HEK293 (cell line): ENCODE results near the gene RETREG2.
A peak's percentile ranks its signal among the peaks of the same experiment; 100 is the strongest.

Experiments
- CTCF ChIA-PET: fragments of 350-600 bp; formaldehyde crosslinking; extraction: SDS; loops from one replicate; lab custom pipeline; 2021; ENCODE audit warnings: antibody characterized with exemption; lab: Yijun Ruan, JAX
- POLR2A ChIA-PET: fragments of 300-600 bp; formaldehyde crosslinking; extraction: SDS; loops from one replicate; lab custom pipeline; 2020; ENCODE audit warnings: antibody characterized with exemption, inconsistent platforms; lab: Yijun Ruan, JAX
- H3K27ac ChIP-seq: fragments of 200-500 bp; sonication (Bioruptor generic); 2 replicates; pipeline ENCODE4 v1.5.1; 2014; ENCODE audit warnings: low read depth, low read length, control low read depth, inconsistent platforms; ENCODE audit errors: extremely low read depth
- H3K36me3 ChIP-seq, 2 experiments: fragments of 200-500 bp in 1 of 2; sonication (Bioruptor generic) in 1 of 2; 1 replicate in 1 of 2; 2 replicates in 1 of 2; pipeline ENCODE4 v1.5.1; 2014 to 2017; ENCODE audit warnings: inconsistent platforms in 2 of 2, low read length in 2 of 2; ENCODE audit not compliant: control insufficient read depth in 2 of 2, insufficient read depth in 1 of 2
- H3K4me1 ChIP-seq: fragments of 200-500 bp; sonication (Bioruptor generic); 2 replicates; pipeline ENCODE4 v1.5.1; 2014; ENCODE audit warnings: mild to moderate bottlenecking, low read length, inconsistent platforms; ENCODE audit not compliant: control insufficient read depth, insufficient read depth
- H3K4me3 ChIP-seq: 2 replicates; pipeline ENCODE4 v1.5.1; 2011; ENCODE audit warnings: low read depth, mild to moderate bottlenecking, control low read depth, low read length, moderate library complexity
- H3K9me3 ChIP-seq: fragments of 200-500 bp; sonication (Bioruptor generic); 2 replicates; pipeline ENCODE4 v1.5.1; 2014; ENCODE audit warnings: low read depth, low read length, inconsistent platforms; ENCODE audit not compliant: control insufficient read depth, insufficient read depth
- ZBTB48 ChIP-seq: fragments of 450-650 bp; formaldehyde crosslinking; IDR thresholded peaks from 2 replicates; pipeline ENCODE4 v1.5.1; 2016; ENCODE audit warnings: missing biosample characterization, missing genetic modification characterization
- ZFP69B ChIP-seq: fragments of 450-650 bp; formaldehyde crosslinking; IDR thresholded peaks from 2 replicates; pipeline ENCODE4 v1.5.1; 2016; ENCODE audit warnings: missing biosample characterization, missing genetic modification characterization
- ZNF174 ChIP-seq: fragments of 450-650 bp; formaldehyde crosslinking; IDR thresholded peaks from 2 replicates; pipeline ENCODE4 v1.5.0; 2017; ENCODE audit warnings: missing biosample characterization, mild to moderate bottlenecking, missing genetic modification characterization
- ZNF175 ChIP-seq: fragments of 450-650 bp; formaldehyde crosslinking; IDR thresholded peaks from 2 replicates; pipeline ENCODE4 v1.5.1; 2016; ENCODE audit warnings: missing biosample characterization, missing genetic modification characterization
- ZNF221 ChIP-seq: fragments of 450-650 bp; formaldehyde crosslinking; IDR thresholded peaks from 2 replicates; pipeline ENCODE4 v1.5.1; 2017; ENCODE audit warnings: missing biosample characterization, missing genetic modification characterization, borderline replicate concordance
- ZNF501 ChIP-seq: fragments of 450-650 bp; formaldehyde crosslinking; IDR thresholded peaks from 2 replicates; pipeline ENCODE4 v1.5.1; 2016; ENCODE audit warnings: missing biosample characterization, missing genetic modification characterization
- ZNF544 ChIP-seq: fragments of 450-650 bp; formaldehyde crosslinking; IDR thresholded peaks from 2 replicates; pipeline ENCODE4 v1.5.0; 2017; ENCODE audit warnings: missing biosample characterization, missing genetic modification characterization
- ZNF585B ChIP-seq: fragments of 450-650 bp; formaldehyde crosslinking; IDR thresholded peaks from 2 replicates; pipeline ENCODE4 v1.5.1; 2016; ENCODE audit warnings: missing biosample characterization, missing genetic modification characterization
- ZNF660 ChIP-seq: fragments of 450-650 bp; IDR thresholded peaks from 2 replicates; pipeline ENCODE4 v1.5.1; 2018; ENCODE audit warnings: missing biosample characterization, mild to moderate bottlenecking, missing genetic modification characterization
- ZNF791 ChIP-seq: fragments of 450-650 bp; formaldehyde crosslinking; IDR thresholded peaks from 2 replicates; pipeline ENCODE4 v1.5.1; 2016; ENCODE audit warnings: missing biosample characterization, missing genetic modification characterization
- ZSCAN16 ChIP-seq: fragments of 450-650 bp; formaldehyde crosslinking; IDR thresholded peaks from 2 replicates; pipeline ENCODE4 v1.5.1; 2016; ENCODE audit warnings: missing biosample characterization, missing genetic modification characterization
- TF ChIP-seq, protein P1 (sequence below): fragments of 450-650 bp; formaldehyde crosslinking; IDR thresholded peaks from 2 replicates; pipeline ENCODE4 v1.5.1; 2016; ENCODE audit warnings: missing biosample characterization, missing genetic modification characterization
- TF ChIP-seq, protein P2 (sequence below): fragments of 450-650 bp; formaldehyde crosslinking; IDR thresholded peaks from 2 replicates; pipeline ENCODE4 v1.5.1; 2016; ENCODE audit warnings: missing biosample characterization, missing genetic modification characterization
- TF ChIP-seq, protein P3 (sequence below): fragments of 450-650 bp; formaldehyde crosslinking; IDR thresholded peaks from 2 replicates; pipeline ENCODE4 v1.5.1; 2016; ENCODE audit warnings: missing biosample characterization, missing genetic modification characterization
- TF ChIP-seq, protein P4 (sequence below): fragments of 450-650 bp; formaldehyde crosslinking; IDR thresholded peaks from 2 replicates; pipeline ENCODE4 v1.5.1; 2017; ENCODE audit warnings: missing biosample characterization, mild to moderate bottlenecking, missing genetic modification characterization, moderate library complexity

The RETREG2 gene

DNA sequence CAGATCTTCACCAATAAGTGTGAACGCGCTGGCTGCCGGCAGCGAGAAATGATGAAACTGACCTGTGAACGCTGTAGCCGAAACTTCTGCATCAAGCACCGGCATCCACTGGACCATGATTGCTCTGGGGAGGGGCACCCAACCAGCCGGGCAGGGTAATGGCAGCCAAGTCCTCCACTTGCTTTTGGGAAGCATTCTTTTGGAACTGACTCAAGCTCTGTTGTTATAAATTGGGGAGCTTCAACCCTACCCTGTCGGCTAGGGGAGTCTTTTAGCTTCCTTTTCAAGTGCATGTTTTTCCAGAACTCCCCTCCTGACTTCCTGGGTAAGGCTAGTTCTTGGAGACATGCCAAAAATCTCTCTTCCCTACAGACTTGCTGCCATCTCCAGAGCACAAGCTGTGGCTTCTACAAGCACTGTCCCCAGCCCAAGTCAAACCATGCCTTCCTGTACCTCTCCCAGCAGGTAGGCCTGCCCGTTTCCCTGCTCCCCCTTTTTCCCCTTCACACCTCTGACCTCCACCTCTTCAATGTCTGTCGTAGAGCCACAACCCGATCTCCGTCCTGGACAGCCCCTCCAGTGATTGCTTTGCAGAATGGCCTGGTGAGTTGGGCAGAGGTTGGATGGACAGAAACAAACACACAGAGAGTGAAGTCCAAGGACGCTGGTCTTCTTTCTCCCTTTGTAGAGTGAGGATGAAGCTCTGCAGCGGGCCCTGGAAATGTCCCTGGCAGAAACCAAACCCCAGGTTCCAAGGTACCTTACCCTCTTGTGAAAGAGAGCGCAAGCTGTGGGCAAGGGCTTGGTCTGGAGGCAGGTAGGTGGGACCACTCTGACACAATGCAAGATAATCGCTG, 30.0 kb downstream of the RETREG2 start:
- Histone ChIP-seq H3K9me3 (no peaks in the 10 kb centered on the region), H3K4me3 (no peak overlapping the region), H3K4me1 (peaks cover 8% of the 10 kb centered on the region), H3K27ac (no peak overlapping the region), H3K36me3 (peaks cover 12 to 54% of the 10 kb centered on the region in 2 experiments; a peak in 2 of 3 replicates)
- ChIA-PET CTCF (interaction anchor here (0.7 to 3.2 kb wide), 4 partner anchors 35 to 499 kb away, joined by 3 to 8 read pairs (median 4); no protein-coding TSS in a partner anchor), POLR2A (interaction anchor here (1.4 to 2.6 kb wide), 5 partner anchors 10 to 71 kb away, joined by 8 to 27 read pairs (median 11); partner anchors contain the start of genes ABCB6, ANKZF1, ATG9A and CNPPD1)
- TF ChIP-seq ZNF660, result no peak
- TF ChIP-seq, protein P1, sequence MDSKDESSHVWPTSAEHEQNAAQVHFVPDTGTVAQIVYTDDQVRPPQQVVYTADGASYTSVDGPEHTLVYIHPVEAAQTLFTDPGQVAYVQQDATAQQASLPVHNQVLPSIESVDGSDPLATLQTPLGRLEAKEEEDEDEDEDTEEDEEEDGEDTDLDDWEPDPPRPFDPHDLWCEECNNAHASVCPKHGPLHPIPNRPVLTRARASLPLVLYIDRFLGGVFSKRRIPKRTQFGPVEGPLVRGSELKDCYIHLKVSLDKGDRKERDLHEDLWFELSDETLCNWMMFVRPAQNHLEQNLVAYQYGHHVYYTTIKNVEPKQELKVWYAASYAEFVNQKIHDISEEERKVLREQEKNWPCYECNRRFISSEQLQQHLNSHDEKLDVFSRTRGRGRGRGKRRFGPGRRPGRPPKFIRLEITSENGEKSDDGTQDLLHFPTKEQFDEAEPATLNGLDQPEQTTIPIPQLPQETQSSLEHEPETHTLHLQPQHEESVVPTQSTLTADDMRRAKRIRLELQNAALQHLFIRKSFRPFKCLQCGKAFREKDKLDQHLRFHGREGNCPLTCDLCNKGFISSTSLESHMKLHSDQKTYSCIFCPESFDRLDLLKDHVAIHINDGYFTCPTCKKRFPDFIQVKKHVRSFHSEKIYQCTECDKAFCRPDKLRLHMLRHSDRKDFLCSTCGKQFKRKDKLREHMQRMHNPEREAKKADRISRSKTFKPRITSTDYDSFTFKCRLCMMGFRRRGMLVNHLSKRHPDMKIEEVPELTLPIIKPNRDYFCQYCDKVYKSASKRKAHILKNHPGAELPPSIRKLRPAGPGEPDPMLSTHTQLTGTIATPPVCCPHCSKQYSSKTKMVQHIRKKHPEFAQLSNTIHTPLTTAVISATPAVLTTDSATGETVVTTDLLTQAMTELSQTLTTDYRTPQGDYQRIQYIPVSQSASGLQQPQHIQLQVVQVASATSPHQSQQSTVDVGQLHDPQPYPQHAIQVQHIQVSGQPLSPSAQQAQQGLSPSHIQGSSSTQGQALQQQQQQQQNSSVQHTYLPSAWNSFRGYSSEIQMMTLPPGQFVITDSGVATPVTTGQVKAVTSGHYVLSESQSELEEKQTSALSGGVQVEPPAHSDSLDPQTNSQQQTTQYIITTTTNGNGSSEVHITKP (tag by site-specific recombination), result peak; percentile 97
- TF ChIP-seq ZSCAN16, result no peak
- TF ChIP-seq ZBTB48 (tag by site-specific recombination), result no peak

DNA sequence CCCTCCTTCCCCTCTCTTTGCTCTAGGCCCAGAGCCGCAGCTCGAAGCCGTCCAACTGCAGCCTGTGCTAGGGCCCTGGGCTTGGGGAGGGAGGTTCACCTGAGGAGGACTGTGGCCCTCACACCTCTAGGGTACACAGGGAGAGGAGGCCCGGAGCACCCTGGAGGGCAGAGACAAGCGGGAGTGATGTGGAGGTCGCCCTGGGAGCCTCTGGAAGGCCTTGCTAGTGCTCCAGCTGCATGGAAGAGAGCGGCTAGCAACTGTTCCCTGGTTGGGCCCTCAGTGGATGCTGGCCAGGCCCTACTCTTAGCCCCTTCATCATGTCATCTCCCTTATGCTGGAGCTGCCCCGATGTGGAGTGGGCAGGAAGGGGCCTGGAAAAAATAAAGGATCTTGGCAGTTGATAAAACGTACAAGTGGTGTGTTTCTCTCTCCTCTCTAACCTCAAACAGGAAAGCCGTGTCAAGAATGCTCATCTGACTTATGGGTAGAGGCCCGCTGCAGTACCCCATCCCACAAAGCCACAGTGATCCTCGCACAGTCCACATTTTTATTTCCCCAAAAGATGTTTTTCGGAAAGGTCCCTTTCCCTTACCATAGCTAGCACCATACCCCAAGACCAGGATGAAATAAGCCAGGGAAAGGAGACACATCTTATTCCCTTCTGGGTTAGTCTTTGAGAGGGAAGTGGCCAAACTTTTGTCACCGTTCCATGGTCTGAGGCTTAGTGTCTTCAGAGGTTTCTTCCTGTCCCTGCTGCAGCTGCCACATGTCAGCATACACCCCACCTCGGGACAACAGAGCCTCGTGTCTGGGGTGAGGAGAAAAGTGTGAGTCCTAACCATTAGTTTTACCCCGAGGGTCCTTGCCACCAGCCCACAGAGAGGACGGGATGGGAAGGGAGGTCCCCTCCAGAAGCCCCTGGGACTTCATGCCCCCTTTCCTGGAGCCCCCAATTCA, 31.4 kb downstream of the RETREG2 start:
- ChIA-PET POLR2A (interaction anchor here (2.0 kb wide), 1 partner anchor 9 kb away, joined by 11 read pairs; the partner anchor contains the start of gene ABCB6), CTCF (interaction anchor here (0.6 to 3.2 kb wide), 3 partner anchors 38 to 68 kb away, joined by 4 to 8 read pairs (median 5); partner anchors contain the start of gene NHEJ1)
- TF ChIP-seq ZNF175 (tag by site-specific recombination), result no peak
- TF ChIP-seq ZNF791 (tag by site-specific recombination), result no peak
- TF ChIP-seq ZNF221, result no peak
- TF ChIP-seq ZFP69B (tag by site-specific recombination), result no peak
- no peak for TF ChIP-seq ZNF544 (tag by site-specific recombination)
- Histone ChIP-seq H3K9me3 (no peaks in the 10 kb centered on the region), H3K4me1 (peaks cover 8% of the 10 kb centered on the region), H3K4me3 (no peak overlapping the region), H3K27ac (no peak overlapping the region), H3K36me3 (peaks cover 12 to 68% of the 10 kb centered on the region in 2 experiments; a peak in 2 of 3 replicates)

DNA sequence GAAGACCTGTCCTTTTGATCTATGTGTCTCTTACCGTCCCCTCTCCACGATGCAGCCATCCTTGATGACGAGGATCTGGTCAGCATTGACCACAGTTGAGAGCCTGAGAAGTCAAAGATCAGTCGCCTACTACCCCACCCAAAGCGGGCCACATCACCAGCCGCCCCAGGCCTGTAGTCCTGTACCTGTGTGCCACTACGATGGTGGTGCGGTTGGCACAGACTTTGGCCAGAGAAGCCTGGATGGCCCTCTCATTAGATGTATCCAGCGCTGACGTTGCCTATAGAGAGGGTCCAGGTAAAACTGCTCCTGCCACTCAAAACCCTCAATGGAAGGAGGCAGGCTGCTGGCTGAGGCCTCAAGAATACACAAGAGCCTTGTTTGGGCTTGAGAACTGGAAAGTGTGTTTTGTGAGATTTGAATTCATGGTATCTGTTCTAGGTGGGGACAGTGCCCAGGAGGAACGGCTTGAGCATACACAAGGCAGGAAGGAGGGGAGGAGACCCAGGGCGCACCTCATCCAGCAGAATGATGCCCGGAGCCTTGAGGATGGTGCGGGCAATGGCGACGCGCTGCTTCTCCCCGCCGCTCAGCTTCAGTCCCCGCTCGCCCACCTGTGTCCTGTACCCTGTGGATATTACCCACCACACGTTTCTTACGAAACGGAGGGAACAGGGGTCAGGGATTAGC, 32.3 kb downstream of the RETREG2 start:
- CTCF ChIA-PET, result interaction anchor here (3.2 kb wide), 1 partner anchor 39 kb away, joined by 8 read pairs; no protein-coding TSS in a partner anchor
- POLR2A ChIA-PET, result no interaction called here
- Histone ChIP-seq H3K27ac (no peak overlapping the region), H3K4me3 (no peak overlapping the region), H3K4me1 (peaks cover 8% of the 10 kb centered on the region), H3K36me3 (peaks cover 12 to 76% of the 10 kb centered on the region in 2 experiments; a peak in 2 of 3 replicates), H3K9me3 (no peaks in the 10 kb centered on the region)
- TF ChIP-seq ZNF174 (tag by site-specific recombination), result no peak
- no peak for TF ChIP-seq ZNF501 (tag by site-specific recombination)
- TF ChIP-seq, protein P2, sequence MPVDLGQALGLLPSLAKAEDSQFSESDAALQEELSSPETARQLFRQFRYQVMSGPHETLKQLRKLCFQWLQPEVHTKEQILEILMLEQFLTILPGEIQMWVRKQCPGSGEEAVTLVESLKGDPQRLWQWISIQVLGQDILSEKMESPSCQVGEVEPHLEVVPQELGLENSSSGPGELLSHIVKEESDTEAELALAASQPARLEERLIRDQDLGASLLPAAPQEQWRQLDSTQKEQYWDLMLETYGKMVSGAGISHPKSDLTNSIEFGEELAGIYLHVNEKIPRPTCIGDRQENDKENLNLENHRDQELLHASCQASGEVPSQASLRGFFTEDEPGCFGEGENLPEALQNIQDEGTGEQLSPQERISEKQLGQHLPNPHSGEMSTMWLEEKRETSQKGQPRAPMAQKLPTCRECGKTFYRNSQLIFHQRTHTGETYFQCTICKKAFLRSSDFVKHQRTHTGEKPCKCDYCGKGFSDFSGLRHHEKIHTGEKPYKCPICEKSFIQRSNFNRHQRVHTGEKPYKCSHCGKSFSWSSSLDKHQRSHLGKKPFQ (tag by site-specific recombination), result no peak
- TF ChIP-seq, protein P3, sequence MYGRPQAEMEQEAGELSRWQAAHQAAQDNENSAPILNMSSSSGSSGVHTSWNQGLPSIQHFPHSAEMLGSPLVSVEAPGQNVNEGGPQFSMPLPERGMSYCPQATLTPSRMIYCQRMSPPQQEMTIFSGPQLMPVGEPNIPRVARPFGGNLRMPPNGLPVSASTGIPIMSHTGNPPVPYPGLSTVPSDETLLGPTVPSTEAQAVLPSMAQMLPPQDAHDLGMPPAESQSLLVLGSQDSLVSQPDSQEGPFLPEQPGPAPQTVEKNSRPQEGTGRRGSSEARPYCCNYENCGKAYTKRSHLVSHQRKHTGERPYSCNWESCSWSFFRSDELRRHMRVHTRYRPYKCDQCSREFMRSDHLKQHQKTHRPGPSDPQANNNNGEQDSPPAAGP (tag by site-specific recombination), result no peak
- TF ChIP-seq ZNF585B, result no peak
- TF ChIP-seq, protein P4, sequence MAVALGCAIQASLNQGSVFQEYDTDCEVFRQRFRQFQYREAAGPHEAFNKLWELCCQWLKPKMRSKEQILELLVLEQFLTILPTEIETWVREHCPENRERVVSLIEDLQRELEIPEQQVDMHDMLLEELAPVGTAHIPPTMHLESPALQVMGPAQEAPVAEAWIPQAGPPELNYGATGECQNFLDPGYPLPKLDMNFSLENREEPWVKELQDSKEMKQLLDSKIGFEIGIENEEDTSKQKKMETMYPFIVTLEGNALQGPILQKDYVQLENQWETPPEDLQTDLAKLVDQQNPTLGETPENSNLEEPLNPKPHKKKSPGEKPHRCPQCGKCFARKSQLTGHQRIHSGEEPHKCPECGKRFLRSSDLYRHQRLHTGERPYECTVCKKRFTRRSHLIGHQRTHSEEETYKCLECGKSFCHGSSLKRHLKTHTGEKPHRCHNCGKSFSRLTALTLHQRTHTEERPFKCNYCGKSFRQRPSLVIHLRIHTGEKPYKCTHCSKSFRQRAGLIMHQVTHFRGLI (tag by site-specific recombination), result no peak
